SK-N-SH treated with all-trans-retinoic acid at 6 μM for 48 hours (cell line): ENCODE results near the gene FOXO3.

Experiments
- BACH2 ChIP-seq: fragments of 250-450 bp; sonication (Bioruptor Pico); IDR thresholded peaks from 2 replicates; pipeline ENCODE4 v1.9.0; 2021; ENCODE audit warnings: mild to moderate bottlenecking, borderline replicate concordance
- CSRNP3 ChIP-seq: fragments of 250-450 bp; sonication (Bioruptor Pico); IDR thresholded peaks from 2 replicates; pipeline ENCODE4 v1.5.1; 2021; ENCODE audit warnings: mild to moderate bottlenecking, moderate library complexity
- ISL1 ChIP-seq: fragments of 250-450 bp; sonication (Bioruptor Pico); IDR thresholded peaks from 2 replicates; pipeline ENCODE4 v2.1.2; 2022; ENCODE audit warnings: mild to moderate bottlenecking, moderate library complexity
- OSR1 ChIP-seq: fragments of 250-450 bp; sonication (Bioruptor Pico); IDR thresholded peaks from 2 replicates; pipeline ENCODE4 v1.8.0; 2022; ENCODE audit warnings: moderate library complexity, mild to moderate bottlenecking, inconsistent platforms
- PATZ1 ChIP-seq: fragments of 250-450 bp; sonication (Bioruptor Pico); IDR thresholded peaks from 2 replicates; pipeline ENCODE4 v1.8.0; 2020; ENCODE audit warnings: mild to moderate bottlenecking, moderate library complexity, borderline replicate concordance
- PPARA ChIP-seq: fragments of 250-450 bp; sonication (Bioruptor Pico); IDR thresholded peaks from 2 replicates; pipeline ENCODE4 v1.5.0; 2020; ENCODE audit warnings: mild to moderate bottlenecking, borderline replicate concordance
- SNAI2 ChIP-seq: fragments of 250-450 bp; sonication (Bioruptor Pico); IDR thresholded peaks from 2 replicates; pipeline ENCODE4 v1.5.0; 2020; ENCODE audit warnings: mild to moderate bottlenecking, moderate library complexity
- TCF4 ChIP-seq: fragments of 250-450 bp; sonication (Bioruptor Pico); IDR thresholded peaks from 2 replicates; pipeline ENCODE4 v1.8.0; 2021; ENCODE audit warnings: mild to moderate bottlenecking, moderate library complexity, borderline replicate concordance
- TOX ChIP-seq: fragments of 250-450 bp; sonication (Bioruptor Pico); IDR thresholded peaks from 2 replicates; pipeline ENCODE4 v1.8.0; 2021; ENCODE audit warnings: mild to moderate bottlenecking, moderate library complexity, borderline replicate concordance
- ZC3H10 ChIP-seq: fragments of 250-450 bp; sonication (Bioruptor Pico); IDR thresholded peaks from 2 replicates; pipeline ENCODE4 v1.5.1; 2021; ENCODE audit warnings: mild to moderate bottlenecking, moderate library complexity
- ZFP30 ChIP-seq: fragments of 450-650 bp; formaldehyde crosslinking; IDR thresholded peaks from 2 replicates; pipeline ENCODE4 v1.5.0; 2022; ENCODE audit warnings: mild to moderate bottlenecking, moderate library complexity
- TF ChIP-seq, protein P1 (sequence below): fragments of 250-450 bp; sonication (Bioruptor Pico); IDR thresholded peaks from 2 replicates; pipeline ENCODE4 v1.5.1; 2020; ENCODE audit warnings: low read depth, mild to moderate bottlenecking, moderate library complexity

DNA sequence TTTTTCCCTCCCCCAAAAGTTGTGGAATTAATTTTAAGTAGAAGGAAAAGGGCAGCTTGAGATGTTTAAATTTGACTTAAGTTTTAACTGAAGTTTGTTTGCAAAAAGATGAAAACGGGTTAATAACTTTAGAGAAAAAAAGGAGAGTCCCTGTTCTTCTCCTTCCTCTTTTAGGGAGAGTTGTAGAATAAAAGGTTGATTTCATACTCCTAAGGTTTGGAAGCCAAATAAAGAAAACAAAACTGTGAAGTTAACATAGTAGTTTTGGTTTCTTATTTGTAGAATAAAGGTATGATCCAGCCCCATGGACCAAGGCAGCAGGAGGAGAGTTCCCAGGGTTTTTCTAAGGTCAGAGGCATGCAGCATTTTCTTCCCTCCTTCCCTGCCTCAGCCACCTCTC, 33.4 kb downstream of the FOXO3 start:
- TF ChIP-seq PATZ1 (CRISPR knock-in tag) (no peak), ZC3H10 (no peak), SNAI2 (no peak), ISL1 (CRISPR knock-in tag) (no peak), TOX (CRISPR knock-in tag) (no peak), ZFP30 (CRISPR knock-in tag) (no peak), CSRNP3 (no peak), BACH2 (no peak), TCF4 (CRISPR knock-in tag) (no peak), OSR1 (CRISPR knock-in tag) (no peak), PPARA (CRISPR knock-in tag) (no peak)
- TF ChIP-seq, protein P1, sequence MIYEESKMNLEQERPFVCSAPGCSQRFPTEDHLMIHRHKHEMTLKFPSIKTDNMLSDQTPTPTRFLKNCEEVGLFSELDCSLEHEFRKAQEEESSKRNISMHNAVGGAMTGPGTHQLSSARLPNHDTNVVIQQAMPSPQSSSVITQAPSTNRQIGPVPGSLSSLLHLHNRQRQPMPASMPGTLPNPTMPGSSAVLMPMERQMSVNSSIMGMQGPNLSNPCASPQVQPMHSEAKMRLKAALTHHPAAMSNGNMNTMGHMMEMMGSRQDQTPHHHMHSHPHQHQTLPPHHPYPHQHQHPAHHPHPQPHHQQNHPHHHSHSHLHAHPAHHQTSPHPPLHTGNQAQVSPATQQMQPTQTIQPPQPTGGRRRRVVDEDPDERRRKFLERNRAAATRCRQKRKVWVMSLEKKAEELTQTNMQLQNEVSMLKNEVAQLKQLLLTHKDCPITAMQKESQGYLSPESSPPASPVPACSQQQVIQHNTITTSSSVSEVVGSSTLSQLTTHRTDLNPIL (CRISPR knock-in tag) = no peak
